SU-DHL-6 (cell line): ENCODE data around the gene VSTM2B.

Experiments
- EZH2phosphoT487 ChIP-seq: fragments of 200-600 bp; sonication (generic), shearing (Covaris generic); conservative IDR thresholded peaks from 2 replicates; pipeline ENCODE4 v1.6.1; 2018; ENCODE audit warnings: mild to moderate bottlenecking, antibody characterized with exemption, low read length, moderate library complexity, mixed read lengths
- TF ChIP-seq, protein P1 (sequence below): fragments of 200-600 bp; sonication (generic); IDR thresholded peaks from one replicate; pipeline ENCODE4 v1.5.1; 2017; ENCODE audit warnings: antibody characterized with exemption, mild to moderate bottlenecking, low read length, moderate library complexity; ENCODE audit not compliant: insufficient read depth, poor library complexity, severe bottlenecking

DNA sequence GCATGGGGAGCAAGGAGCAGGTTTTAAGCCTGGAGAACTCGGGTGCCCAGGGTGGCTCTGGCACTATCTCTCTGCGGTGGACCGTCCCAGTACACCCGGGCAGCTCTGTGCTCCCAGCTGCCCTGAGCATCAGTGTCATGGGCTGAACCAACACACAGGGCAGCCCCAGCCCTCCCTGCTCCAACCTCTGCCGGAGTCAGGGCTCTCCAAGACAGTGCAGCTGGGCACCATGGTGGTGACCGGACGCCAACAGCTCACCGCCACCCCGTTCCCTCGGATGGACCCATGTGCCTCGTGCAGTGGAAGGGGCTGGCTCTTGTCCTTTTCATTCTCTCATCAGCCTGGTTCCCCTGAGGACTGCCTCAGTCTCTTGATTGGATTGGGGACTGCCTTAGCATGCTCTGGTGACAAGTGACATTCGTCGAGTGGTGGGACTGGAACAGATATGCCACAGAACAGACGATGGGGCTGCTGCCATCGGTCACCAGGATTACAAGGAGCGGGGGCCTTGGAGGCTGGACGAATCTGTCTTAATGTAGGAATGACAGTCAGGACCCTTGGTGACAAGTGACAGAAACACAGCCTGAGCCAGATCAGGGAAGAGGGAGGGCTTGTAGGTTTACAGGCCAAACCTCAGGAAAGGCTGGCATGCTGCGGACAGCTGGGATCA lies 25.7 kb upstream of the VSTM2B start:
- TF ChIP-seq, protein P1, sequence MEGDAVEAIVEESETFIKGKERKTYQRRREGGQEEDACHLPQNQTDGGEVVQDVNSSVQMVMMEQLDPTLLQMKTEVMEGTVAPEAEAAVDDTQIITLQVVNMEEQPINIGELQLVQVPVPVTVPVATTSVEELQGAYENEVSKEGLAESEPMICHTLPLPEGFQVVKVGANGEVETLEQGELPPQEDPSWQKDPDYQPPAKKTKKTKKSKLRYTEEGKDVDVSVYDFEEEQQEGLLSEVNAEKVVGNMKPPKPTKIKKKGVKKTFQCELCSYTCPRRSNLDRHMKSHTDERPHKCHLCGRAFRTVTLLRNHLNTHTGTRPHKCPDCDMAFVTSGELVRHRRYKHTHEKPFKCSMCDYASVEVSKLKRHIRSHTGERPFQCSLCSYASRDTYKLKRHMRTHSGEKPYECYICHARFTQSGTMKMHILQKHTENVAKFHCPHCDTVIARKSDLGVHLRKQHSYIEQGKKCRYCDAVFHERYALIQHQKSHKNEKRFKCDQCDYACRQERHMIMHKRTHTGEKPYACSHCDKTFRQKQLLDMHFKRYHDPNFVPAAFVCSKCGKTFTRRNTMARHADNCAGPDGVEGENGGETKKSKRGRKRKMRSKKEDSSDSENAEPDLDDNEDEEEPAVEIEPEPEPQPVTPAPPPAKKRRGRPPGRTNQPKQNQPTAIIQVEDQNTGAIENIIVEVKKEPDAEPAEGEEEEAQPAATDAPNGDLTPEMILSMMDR = no peak
- no peak for TF ChIP-seq EZH2phosphoT487
